K562 (cell line): Measurements from ENCODE around the gene PUM1.
"Not testable (repeated sequence)": the region's sequence is repeated elsewhere in the genome, so short reads cannot be mapped to it uniquely, and the experiment has no call there.

Source experiments
- EP300 ChIP-seq: IDR thresholded peaks from 2 replicates; pipeline ENCODE4 v1.6.1; 2012; ENCODE audit warnings: low read length, improper control_type of control experiment
- ZFP36 ChIP-seq: fragments of 150-350 bp; IDR thresholded peaks from 2 replicates; pipeline ENCODE4 v1.6.1; 2018; ENCODE audit warnings: low read length, low read depth; ENCODE audit not compliant: partially characterized antibody

DNA sequence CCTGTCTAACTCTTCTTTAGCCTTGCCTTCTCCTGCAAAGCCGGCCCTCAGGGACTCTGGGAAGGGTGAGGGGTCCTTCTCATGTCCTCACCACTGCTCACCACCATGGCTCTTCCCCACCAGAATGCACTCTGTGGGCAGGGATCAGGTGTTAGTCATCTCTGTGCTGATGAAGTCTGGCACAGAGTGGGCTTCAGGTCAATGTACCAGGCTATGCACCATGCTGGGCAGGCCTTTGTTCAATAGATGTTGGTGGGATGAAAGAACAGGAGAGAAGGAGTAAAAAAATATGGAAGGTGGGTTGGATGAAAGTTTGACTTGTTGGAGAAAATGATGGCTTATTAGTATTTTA lies 116.1 kb downstream of the PUM1 start:
- not testable (repeated sequence) for TF ChIP-seq ZFP36, EP300
